PFSK-1 (cell line): ENCODE data around the gene TTC29.

Experiments used
- FOXP2 ChIP-seq: optimal IDR thresholded peaks from 2 replicates; pipeline ENCODE3; 2011; ENCODE audit warnings: borderline replicate concordance, control low read depth, inconsistent platforms; ENCODE audit not compliant: insufficient read depth; ENCODE audit errors: extremely low read length, extremely low read depth
- POLR2AphosphoS5 ChIP-seq: IDR thresholded peaks from 2 replicates; pipeline ENCODE4 v1.6.1; 2012; ENCODE audit warnings: low read depth, mild to moderate bottlenecking, control low read depth, low read length, moderate library complexity
- REST ChIP-seq, 2 experiments: IDR thresholded peaks; 2 replicates each; pipeline versions ENCODE4 v1.6.1 to v1.8.0; 2011 to 2012; ENCODE audit warnings: low read depth in 2 of 2, low read length in 2 of 2, control low read depth in 1 of 2, inconsistent platforms in 1 of 2, mild to moderate bottlenecking in 1 of 2, moderate library complexity in 1 of 2; ENCODE audit not compliant: insufficient read depth in 1 of 2
- SIN3A ChIP-seq: IDR thresholded peaks from 2 replicates; pipeline ENCODE4 v1.6.1; 2012; ENCODE audit warnings: mild to moderate bottlenecking, low read length, moderate library complexity, borderline replicate concordance; ENCODE audit not compliant: insufficient read depth
- TAF1 ChIP-seq: IDR thresholded peaks from 2 replicates; pipeline ENCODE4 v1.6.1; 2012; ENCODE audit warnings: low read length, control low read depth, borderline replicate concordance; ENCODE audit not compliant: insufficient read depth

The TTC29 gene

DNA sequence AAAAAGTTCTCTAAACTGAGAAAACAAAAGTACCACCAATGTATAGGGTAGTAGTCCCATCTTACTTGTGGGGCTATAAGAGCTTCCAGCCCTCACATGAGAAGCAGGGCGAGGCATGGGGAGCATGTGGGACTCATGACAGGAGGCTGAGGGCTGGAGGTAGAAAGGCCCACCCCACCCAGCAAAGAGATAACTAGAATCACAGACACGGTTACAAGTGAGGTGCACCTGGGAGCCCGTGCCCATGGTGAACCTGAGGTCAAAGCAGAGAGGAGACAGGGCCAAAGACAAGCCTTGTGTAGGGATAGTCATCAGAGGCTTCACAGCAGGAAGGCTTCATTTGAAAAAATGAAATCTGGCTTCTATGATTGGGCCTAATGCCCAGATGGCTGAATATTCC is 55.4 kb downstream of the TTC29 start:
- TF ChIP-seq SIN3A: no peak
- TF ChIP-seq FOXP2: no peak
- TF ChIP-seq REST (IDR thresholded peaks at IDR 0.05; ENCODE audit: insufficient read depth in 1 of 2, low read depth in 2 of 2, low read length in 2 of 2): no peak
- no peak for TF ChIP-seq TAF1
- TF ChIP-seq POLR2AphosphoS5: no peak

GRCh38 chr4:146883070-146883469 is 62.6 kb downstream of the TTC29 start:
- no peak for TF ChIP-seq REST (IDR thresholded peaks at IDR 0.05; ENCODE audit: insufficient read depth in 1 of 2, low read depth in 2 of 2, low read length in 2 of 2)
- TF ChIP-seq TAF1: no peak
- TF ChIP-seq FOXP2: no peak
- TF ChIP-seq SIN3A: no peak
- TF ChIP-seq POLR2AphosphoS5: no peak

DNA sequence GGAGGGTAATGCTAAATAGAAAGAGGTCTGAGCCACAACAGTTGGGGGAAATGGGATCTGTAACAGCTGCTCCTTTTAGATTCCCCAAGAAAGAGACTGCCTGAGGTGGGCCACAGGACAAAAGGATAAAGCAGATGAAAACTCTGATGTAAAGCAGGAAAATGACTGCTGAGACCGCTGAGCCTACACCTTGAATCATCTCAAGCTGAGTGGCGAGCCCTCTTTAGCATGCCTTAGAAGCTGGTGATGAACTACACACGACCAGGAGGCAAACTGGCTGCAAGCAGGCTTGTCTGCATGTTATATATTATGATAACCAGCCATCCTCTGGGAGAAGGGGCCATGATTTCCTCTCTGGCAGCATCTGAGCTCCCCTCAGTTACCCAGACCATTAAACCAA is 88.4 kb downstream of the TTC29 start:
- TF ChIP-seq REST (IDR thresholded peaks at IDR 0.05; ENCODE audit: insufficient read depth in 1 of 2, low read depth in 2 of 2, low read length in 2 of 2) (no peak), SIN3A (no peak), TAF1 (no peak), POLR2AphosphoS5 (no peak), FOXP2 (no peak)

- TF ChIP-seq REST (IDR thresholded peaks at IDR 0.05; ENCODE audit: insufficient read depth in 1 of 2, low read depth in 2 of 2, low read length in 2 of 2) (no peak), SIN3A (no peak), TAF1 (no peak), POLR2AphosphoS5 (no peak), FOXP2 (no peak)
Observed at GRCh38 chr4:146855761-146856160, 89.9 kb downstream of the TTC29 start.

DNA sequence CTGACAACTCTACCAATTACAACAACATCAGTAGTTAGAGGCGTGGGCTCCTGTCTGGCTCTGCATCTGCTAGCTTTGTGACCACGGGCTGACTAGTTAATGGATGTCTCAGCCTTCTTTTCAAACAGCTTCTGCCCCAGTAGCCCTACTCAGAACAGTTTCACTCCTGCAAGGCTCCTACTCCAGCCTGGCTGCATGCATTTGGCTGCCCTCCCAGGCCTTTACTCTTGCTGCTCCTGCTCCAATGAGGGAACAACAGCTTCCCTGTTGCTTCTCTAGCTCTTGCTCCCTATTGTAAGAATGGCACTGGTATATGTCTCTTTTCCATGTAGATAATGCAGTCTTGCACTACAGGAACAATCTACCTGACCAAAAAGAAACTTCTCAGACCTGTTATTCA is 93.3 kb downstream of the TTC29 start:
- TF ChIP-seq POLR2AphosphoS5: no peak
- TF ChIP-seq FOXP2: no peak
- TF ChIP-seq REST (IDR thresholded peaks at IDR 0.05; ENCODE audit: insufficient read depth in 1 of 2, low read depth in 2 of 2, low read length in 2 of 2): no peak
- no peak for TF ChIP-seq SIN3A
- no peak for TF ChIP-seq TAF1
